Measurements from ENCODE around the gene GPM6B. TPM values are rescaled to one million over a fixed set of nuclear protein-coding genes. Genes with fewer than 3 reads are reported as not detected.

The GPM6B gene
- total and polyA plus RNA-seq, 2 of the 4 experiments (the other 2 are of a cell fraction) = 4.2 to 5.9 TPM

- TF ChIP-seq MAZ (IDR thresholded peaks at IDR 0.05; ENCODE audit: borderline replicate concordance, low read depth, low read length) = no peak
- no peak for TF ChIP-seq POLR2A (IDR thresholded peaks at IDR 0.05; ENCODE audit: low read depth, low read length)
- TF ChIP-seq MAFK (IDR thresholded peaks at IDR 0.05; ENCODE audit: low read depth, low read length) = no peak
- no peaks in the 10 kb centered on the region for H3K36me3 ChIP-seq (ENCODE audit: control insufficient read depth, insufficient read depth, low read length)
- ChIA-PET POLR2A (ENCODE audit: unreplicated experiment) (no interaction called here), CTCF (no interaction called here)
- no peak overlapping the region for H3K9ac ChIP-seq (ENCODE audit: low read depth, low read length)
- no peak overlapping the region for H3K4ac ChIP-seq (ENCODE audit: low read depth, low read length)
- H2AFZ ChIP-seq (replicated peaks; ENCODE audit: low read length, poor library complexity) = no peak overlapping the region
- H3K18ac ChIP-seq (ENCODE audit: low read depth, low read length) = no peak overlapping the region
- WGBS, 2 experiments (ENCODE audit: extremely low coverage in 2 of 2, insufficient read length in 1 of 2) = no CpG with 5 or more reads among the region's 6 CpGs
- no peak overlapping the region for H3K56ac ChIP-seq (ENCODE audit: extremely low read depth, insufficient read depth, low read length)
- H3K27me3 ChIP-seq (ENCODE audit: control insufficient read depth, insufficient read depth, low read length) = peaks cover 14% of the 10 kb centered on the region
- H3K4me3 ChIP-seq (ENCODE audit: insufficient read depth, low read depth, low read length) = no peak overlapping the region
- H3K14ac ChIP-seq (replicated peaks; ENCODE audit: low read depth, low read length) = no peak overlapping the region
- H3K4me1 ChIP-seq (ENCODE audit: control insufficient read depth, insufficient read depth, low read length) = no peaks in the 10 kb centered on the region
- H2BK15ac ChIP-seq (ENCODE audit: low read depth, low read length) = no peak overlapping the region
- intact Hi-C loops (cut with micrococcal nuclease) = no loop called here
- H3K79me1 ChIP-seq (ENCODE audit: low read depth in 1 of 2, low read length in 2 of 2) = no peaks in the 10 kb centered on the region
- no peak overlapping the region for H2AK9ac ChIP-seq (replicated peaks; ENCODE audit: low read depth, low read length, poor library complexity)
- no peak overlapping the region for H3K27ac ChIP-seq (ENCODE audit: insufficient read depth, low read length)
- H2BK5ac ChIP-seq (ENCODE audit: low read depth, low read length, poor library complexity, severe bottlenecking) = no peak overlapping the region
- in situ Hi-C loops (cut with MboI; ENCODE audit: low sequenced_read_pairs) = no loop called here
- H4K20me1 ChIP-seq (ENCODE audit: insufficient read depth, low read length) = no peaks in the 10 kb centered on the region
- H2AK5ac ChIP-seq (ENCODE audit: low read depth, low read length) = no peak overlapping the region
- dilution Hi-C loops (cut with HindIII; ENCODE audit: low sequenced_read_pairs, unreplicated experiment) = no loop called here
- no peak overlapping the region for H4K8ac ChIP-seq (ENCODE audit: low read depth in 2 of 2, low read length in 2 of 2)
- no peak overlapping the region for H4K5ac ChIP-seq (ENCODE audit: low read depth, low read length)
- ATAC-seq (ENCODE audit: low read depth) = no peak
- no peak overlapping the region for H4K91ac ChIP-seq (ENCODE audit: insufficient read depth, low read depth, low read length)
- no peak overlapping the region for H2BK120ac ChIP-seq (ENCODE audit: low read depth, low read length)
- no peak overlapping the region for H3K4me2 ChIP-seq (ENCODE audit: low read depth, low read length)
- no peak overlapping the region for H2BK20ac ChIP-seq (ENCODE audit: low read depth, low read length)
- no peaks in the 10 kb centered on the region for H3K9me1 ChIP-seq (ENCODE audit: insufficient read depth, low read length)
- BruUV-seq (replicated peaks) = no TSS peak
- no peak overlapping the region for H3K23ac ChIP-seq (ENCODE audit: low read depth, low read length)
- no peak for DNase-seq
- H3K9me3 ChIP-seq (ENCODE audit: control insufficient read depth, insufficient read depth, low read length) = no peaks in the 10 kb centered on the region
Measured at GRCh38 chrX:13824746-13825145, 7.9 kb upstream of the GPM6B start.

Data from IMR-90 (cell line).